Stimulated activated CD4-positive, alpha-beta T cell treated with anti-CD3 and anti-CD28 coated beads, TNF-alpha, amount 100 ng/mL, for 1 hour (primary cell): ENCODE results near the gene SLC12A3.
"Not testable (repeated sequence)": the region's sequence is repeated elsewhere in the genome, so short reads cannot be mapped to it uniquely, and the experiment has no call there.

ENCODE experiments used
- DNase-seq, 3 donors: peaks; one replicate each; pipeline ENCODE4 v3.0.0-alpha.2; 2020; ENCODE audit warnings: low read depth in 3 of 3, low spot score in 1 of 3

Gene SLC12A3

GRCh38 chr16:56918467-56919012, 53.5 kb downstream of the SLC12A3 start:
- DNase-seq: no peak

- DNase-seq: no peak
Observed at GRCh38 chr16:56919099-56919800, 54.2 kb downstream of the SLC12A3 start.

GRCh38 chr16:56921571-56921970, 56.6 kb downstream of the SLC12A3 start:
- no peak for DNase-seq

GRCh38 chr16:56923481-56924091, 58.6 kb downstream of the SLC12A3 start:
- DNase-seq: no peak

GRCh38 chr16:56927471-56927870, 62.5 kb downstream of the SLC12A3 start:
- DNase-seq: no peak

- no peak for DNase-seq
Observed at GRCh38 chr16:56929639-56930038, 64.6 kb downstream of the SLC12A3 start.

GRCh38 chr16:56930486-56931270, 65.7 kb downstream of the SLC12A3 start:
- DNase-seq: no peak

- no peak for DNase-seq
Observed at GRCh38 chr16:56931271-56931891, 66.4 kb downstream of the SLC12A3 start.

GRCh38 chr16:56931892-56932720, 67.1 kb downstream of the SLC12A3 start, which contains the start of gene HERPUD1:
Gene HERPUD1, plus strand, starts transcription at chr16:56932142. Its CDS starts 103 bp downstream, at chr16:56932245.
- DNase-seq: peak; percentile 98 to 99 (median 98)

GRCh38 chr16:56932721-56933619, 68.0 kb downstream of the SLC12A3 start:
- DNase-seq: peak in 1 of 3 donors; percentile 2

- DNase-seq: no peak
Observed at GRCh38 chr16:56933828-56934598, 69.0 kb downstream of the SLC12A3 start.

- DNase-seq: not testable (repeated sequence)
Observed at GRCh38 chr16:56934599-56935145, 69.7 kb downstream of the SLC12A3 start.

GRCh38 chr16:56935201-56935600, 70.2 kb downstream of the SLC12A3 start:
- no peak for DNase-seq

GRCh38 chr16:56936491-56936890, 71.5 kb downstream of the SLC12A3 start:
- no peak for DNase-seq

GRCh38 chr16:56936950-56937349, 71.9 kb downstream of the SLC12A3 start:
- DNase-seq: no peak

GRCh38 chr16:56938664-56939513, 73.9 kb downstream of the SLC12A3 start:
- DNase-seq: no peak

GRCh38 chr16:56939801-56940200, 74.8 kb downstream of the SLC12A3 start:
- DNase-seq: no peak
